BLaER1 (cell line): ENCODE results near the gene DBI.
"Not testable (repeated sequence)": the region's sequence is repeated elsewhere in the genome, so short reads cannot be mapped to it uniquely, and the experiment has no call there.

Experiments used
- H3K27ac ChIP-seq: shearing (Covaris generic); formaldehyde crosslinking; 2 replicates; pipeline ENCODE4 v1.8.1; 2022
- H3K27me3 ChIP-seq: shearing (Covaris generic); formaldehyde crosslinking; 2 replicates; pipeline ENCODE4 v1.8.1; 2022
- H3K36me3 ChIP-seq: shearing (Covaris generic); formaldehyde crosslinking; 2 replicates; pipeline ENCODE4 v1.8.1; 2022
- H3K4me1 ChIP-seq: shearing (Covaris generic); formaldehyde crosslinking; 2 replicates; pipeline ENCODE4 v1.8.1; 2022
- H3K4me2 ChIP-seq: shearing (Covaris generic); formaldehyde crosslinking; 2 replicates; pipeline ENCODE4 v1.8.1; 2022
- H3K4me3 ChIP-seq: shearing (Covaris generic); formaldehyde crosslinking; 2 replicates; pipeline ENCODE4 v1.8.1; 2022
- H3K9ac ChIP-seq: shearing (Covaris generic); formaldehyde crosslinking; 2 replicates; pipeline ENCODE4 v1.8.1; 2022
- H3K9me3 ChIP-seq: shearing (Covaris generic); formaldehyde crosslinking; 2 replicates; pipeline ENCODE4 v1.8.1; 2022
- H4K20me1 ChIP-seq: shearing (Covaris generic); formaldehyde crosslinking; 2 replicates; pipeline ENCODE4 v1.8.1; 2022
- Cebpa-rat ChIP-seq: shearing (Covaris generic); IDR thresholded peaks from 2 replicates; pipeline ENCODE4 v1.8.1; 2022

DBI gene

DNA sequence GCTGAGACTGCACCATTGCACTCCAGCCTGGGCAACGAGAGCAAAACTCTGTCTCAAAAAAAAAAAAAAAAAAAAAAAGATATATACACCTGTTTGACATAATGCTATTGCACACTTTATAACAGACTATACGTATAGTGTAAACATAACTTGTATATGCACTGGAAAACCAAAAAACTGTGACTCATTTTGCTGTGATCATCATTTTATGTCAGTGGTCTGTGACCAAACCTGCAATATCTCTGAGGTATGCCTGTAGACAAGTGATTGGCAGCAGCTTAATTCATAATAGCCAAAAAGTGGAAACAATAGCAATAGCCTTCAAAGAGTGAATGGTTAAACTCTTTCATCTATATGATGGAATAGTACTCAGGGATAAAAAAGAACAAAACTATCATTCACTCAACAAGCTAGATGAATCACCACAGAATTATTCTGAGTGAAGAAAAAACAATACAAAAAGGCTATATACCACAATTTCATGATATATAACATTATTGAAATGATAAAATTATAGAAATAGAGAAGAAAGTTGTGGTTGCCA, 6.3 kb upstream of the DBI start:
- H4K20me1 ChIP-seq, result no peaks in the 10 kb centered on the region
- no peak overlapping the region for H3K4me2 ChIP-seq
- H3K4me3 ChIP-seq, result no peak overlapping the region
- no peaks in the 10 kb centered on the region for H3K36me3 ChIP-seq
- no peak overlapping the region for H3K27ac ChIP-seq
- H3K9ac ChIP-seq, result no peak overlapping the region
- no peaks in the 10 kb centered on the region for H3K27me3 ChIP-seq
- TF ChIP-seq Cebpa-rat, result no peak
- peaks cover 50% of the 10 kb centered on the region for H3K4me1 ChIP-seq
- peaks cover 3% of the 10 kb centered on the region; the same call in 1 of the 2 replicates for H3K9me3 ChIP-seq

DNA sequence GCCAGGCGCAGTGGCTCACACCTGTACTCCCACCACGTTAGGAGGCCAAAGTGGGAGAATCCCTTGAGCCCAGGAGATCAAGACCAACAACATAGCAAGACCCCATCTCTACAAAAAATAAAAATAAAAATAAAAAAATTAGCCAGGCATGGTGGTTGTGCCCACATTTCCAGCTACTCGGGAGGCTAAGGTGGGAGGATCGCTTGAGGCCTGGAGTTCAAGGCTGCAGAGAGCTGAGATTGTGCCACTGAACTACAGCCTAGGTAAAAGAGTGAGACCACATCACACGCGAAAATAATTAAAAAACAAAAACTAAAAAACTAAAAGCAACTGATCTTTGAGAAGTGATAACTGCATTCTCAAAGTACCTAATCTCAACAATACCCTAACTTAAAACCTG, 2.0 kb upstream of the DBI start:
- Histone ChIP-seq H3K9me3 (no peaks in the 10 kb centered on the region), H3K4me3 (no peak overlapping the region), H4K20me1 (peaks cover 28% of the 10 kb centered on the region), H3K4me1 (peaks cover 59% of the 10 kb centered on the region), H3K9ac (no peak overlapping the region), H3K36me3 (peaks cover 19% of the 10 kb centered on the region), H3K27me3 (no peaks in the 10 kb centered on the region), H3K27ac (no peak overlapping the region), H3K4me2 (peak overlapping the region; percentile 95)
- no peak for TF ChIP-seq Cebpa-rat

DNA sequence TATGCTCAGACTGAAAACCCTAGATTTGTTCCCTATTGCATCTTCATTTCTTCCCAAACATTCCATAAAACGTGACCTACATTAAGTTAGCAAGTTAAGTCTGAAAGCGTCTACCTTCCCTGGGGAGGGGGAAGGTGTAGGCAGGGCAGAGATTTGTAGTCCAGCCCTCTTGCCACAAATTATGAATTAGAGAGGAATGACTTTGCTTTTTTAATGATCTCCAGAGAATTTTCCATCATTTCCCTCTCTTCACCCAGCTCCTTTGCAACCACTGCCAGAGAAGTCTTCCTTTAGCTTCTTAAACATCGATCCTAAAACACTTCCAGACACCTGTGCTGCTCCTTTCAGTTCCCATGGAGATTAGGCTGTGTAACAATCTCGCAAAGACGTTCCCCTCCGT, 1.3 kb upstream of the DBI start:
- Histone ChIP-seq H3K4me3 (peak overlapping the region; percentile 77), H3K9ac (peak overlapping the region; percentile 86), H3K4me2 (peak overlapping the region; percentile 95), H3K4me1 (peaks cover 65% of the 10 kb centered on the region), H3K9me3 (no peaks in the 10 kb centered on the region), H4K20me1 (peaks cover 35% of the 10 kb centered on the region), H3K27me3 (no peaks in the 10 kb centered on the region), H3K27ac (peak overlapping the region; percentile 91), H3K36me3 (peaks cover 26% of the 10 kb centered on the region)
- TF ChIP-seq Cebpa-rat, result no peak

DNA sequence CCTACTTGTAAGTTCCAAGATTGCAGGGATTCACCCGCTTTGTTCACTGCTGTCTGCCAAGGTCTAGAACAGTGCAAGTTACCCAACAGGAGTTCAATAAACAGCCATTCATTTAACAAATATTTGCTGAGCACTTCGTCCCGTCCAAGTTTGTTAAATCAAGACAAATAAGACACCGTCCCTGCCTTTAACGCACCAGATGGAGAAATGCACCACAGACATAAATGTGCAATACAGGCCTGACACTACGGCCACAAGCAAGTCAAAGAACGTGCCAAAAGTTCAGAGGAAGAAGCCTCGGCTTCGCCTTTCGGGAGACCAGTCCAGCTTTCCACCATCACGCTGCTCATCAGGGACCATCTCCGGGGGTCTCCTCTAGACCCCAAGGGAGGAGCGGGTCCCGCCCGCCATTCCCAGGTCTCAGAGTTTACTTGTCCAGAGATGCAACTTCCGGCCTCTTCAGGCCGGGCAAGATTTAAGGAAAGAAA, 572 bp upstream of the DBI start:
- Histone ChIP-seq H3K4me2 (peak overlapping the region; percentile 95), H3K27me3 (no peaks in the 10 kb centered on the region), H3K4me1 (peaks cover 73% of the 10 kb centered on the region), H3K27ac (peak overlapping the region; percentile 91), H3K9ac (peak overlapping the region; percentile 86), H3K9me3 (no peaks in the 10 kb centered on the region), H3K4me3 (peak overlapping the region; percentile 77), H3K36me3 (peaks cover 33% of the 10 kb centered on the region), H4K20me1 (peaks cover 42% of the 10 kb centered on the region)
- TF ChIP-seq Cebpa-rat, result no peak

DNA sequence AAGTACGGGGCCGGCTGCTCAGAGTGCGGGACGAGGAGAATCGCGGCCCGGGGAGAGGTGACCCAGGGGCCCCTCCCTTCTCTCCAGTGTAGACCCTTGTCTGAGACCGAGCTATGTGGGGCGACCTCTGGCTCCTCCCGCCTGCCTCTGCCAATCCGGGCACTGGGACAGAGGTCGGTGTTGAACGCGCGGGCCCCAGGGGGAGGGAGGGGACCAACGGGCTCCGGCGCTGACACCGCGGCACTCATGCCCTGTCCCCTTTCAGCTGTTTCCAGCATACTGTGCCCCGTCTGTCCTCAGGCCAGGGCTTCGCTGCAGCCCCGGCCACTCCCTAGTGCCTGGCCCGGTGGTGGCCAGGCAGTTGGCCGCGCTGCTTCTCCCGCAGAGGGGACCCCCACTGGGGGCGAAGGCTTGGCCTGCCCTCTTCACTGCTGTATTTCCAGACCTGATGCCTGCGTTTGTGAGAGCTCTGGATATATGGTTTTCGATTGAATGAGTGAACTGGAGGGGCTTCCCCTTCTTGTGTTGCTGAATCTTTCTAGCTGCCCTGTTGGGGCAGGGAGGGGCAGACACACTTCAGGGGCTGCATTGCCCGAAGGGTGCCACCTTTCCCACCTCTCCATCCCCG, 809 bp downstream of the DBI start:
- peaks cover 56% of the 10 kb centered on the region for H4K20me1 ChIP-seq

DNA sequence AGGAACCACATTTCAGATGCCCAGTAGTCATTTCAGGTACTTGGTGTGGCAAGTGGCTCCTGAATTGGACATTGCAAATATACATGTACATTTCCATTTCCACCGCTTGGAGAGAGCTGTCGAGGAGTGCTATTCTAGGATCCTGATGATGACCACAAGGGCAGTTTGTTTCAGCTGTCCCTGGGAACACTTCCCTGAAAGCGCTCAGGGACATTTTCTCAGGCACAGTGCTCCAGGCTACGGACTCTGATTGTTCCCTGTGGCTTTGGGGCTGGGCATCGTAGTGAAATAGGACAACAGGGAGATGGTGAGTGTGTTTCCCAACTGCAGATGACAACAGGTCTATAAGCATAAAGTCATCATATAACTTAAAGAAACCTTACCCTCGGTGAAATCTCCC, 3.1 kb downstream of the DBI start:
- Histone ChIP-seq H3K27ac (no peak overlapping the region), H3K9me3 (peaks cover 17% of the 10 kb centered on the region), H3K4me2 (peak overlapping the region; percentile 95), H3K9ac (no peak overlapping the region), H3K4me1 (peaks cover 79% of the 10 kb centered on the region), H4K20me1 (peaks cover 63% of the 10 kb centered on the region), H3K36me3 (peaks cover 70% of the 10 kb centered on the region), H3K27me3 (no peaks in the 10 kb centered on the region), H3K4me3 (no peak overlapping the region)
- no peak for TF ChIP-seq Cebpa-rat

More for the DNA sequence above, 809 bp downstream of the DBI start:
- peak overlapping the region; percentile 86 for H3K9ac ChIP-seq
- no peak for TF ChIP-seq Cebpa-rat
- no peaks in the 10 kb centered on the region for H3K27me3 ChIP-seq
- peak overlapping the region; percentile 91 for H3K27ac ChIP-seq
- H3K4me3 ChIP-seq, result peak overlapping the region; percentile 77
- peak overlapping the region; percentile 95 for H3K4me2 ChIP-seq
- H3K36me3 ChIP-seq, result peaks cover 47% of the 10 kb centered on the region
- peaks cover 74% of the 10 kb centered on the region for H3K4me1 ChIP-seq
- no peaks in the 10 kb centered on the region for H3K9me3 ChIP-seq

DNA sequence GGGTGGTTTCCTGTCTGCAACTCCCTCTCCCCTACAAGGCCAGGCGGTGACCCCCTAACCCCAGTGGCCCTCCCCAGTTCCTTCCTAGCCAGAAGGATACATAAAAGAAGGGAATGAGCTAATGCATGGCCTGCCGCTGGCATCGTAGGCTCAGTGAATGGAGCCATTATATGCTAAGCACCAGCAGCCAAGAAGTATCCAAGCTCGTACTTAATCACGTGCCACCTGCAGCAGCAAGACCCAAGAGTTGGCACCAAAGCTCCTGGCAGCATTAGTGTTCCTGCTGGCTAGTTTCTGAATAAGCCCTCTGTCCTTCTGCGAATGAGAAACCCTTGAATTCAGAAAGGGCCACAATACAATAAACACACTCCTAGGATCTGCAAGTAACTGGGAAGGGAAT, 4.3 kb downstream of the DBI start:
- Histone ChIP-seq H3K9ac (no peak overlapping the region), H3K4me1 (peaks cover 81% of the 10 kb centered on the region), H3K27me3 (no peaks in the 10 kb centered on the region), H3K4me3 (no peak overlapping the region), H3K9me3 (peaks cover 19% of the 10 kb centered on the region), H3K27ac (peak overlapping the region; percentile 66), H4K20me1 (peaks cover 63% of the 10 kb centered on the region), H3K36me3 (peaks cover 71% of the 10 kb centered on the region), H3K4me2 (peak overlapping the region; percentile 83)
- TF ChIP-seq Cebpa-rat, result no peak

DNA sequence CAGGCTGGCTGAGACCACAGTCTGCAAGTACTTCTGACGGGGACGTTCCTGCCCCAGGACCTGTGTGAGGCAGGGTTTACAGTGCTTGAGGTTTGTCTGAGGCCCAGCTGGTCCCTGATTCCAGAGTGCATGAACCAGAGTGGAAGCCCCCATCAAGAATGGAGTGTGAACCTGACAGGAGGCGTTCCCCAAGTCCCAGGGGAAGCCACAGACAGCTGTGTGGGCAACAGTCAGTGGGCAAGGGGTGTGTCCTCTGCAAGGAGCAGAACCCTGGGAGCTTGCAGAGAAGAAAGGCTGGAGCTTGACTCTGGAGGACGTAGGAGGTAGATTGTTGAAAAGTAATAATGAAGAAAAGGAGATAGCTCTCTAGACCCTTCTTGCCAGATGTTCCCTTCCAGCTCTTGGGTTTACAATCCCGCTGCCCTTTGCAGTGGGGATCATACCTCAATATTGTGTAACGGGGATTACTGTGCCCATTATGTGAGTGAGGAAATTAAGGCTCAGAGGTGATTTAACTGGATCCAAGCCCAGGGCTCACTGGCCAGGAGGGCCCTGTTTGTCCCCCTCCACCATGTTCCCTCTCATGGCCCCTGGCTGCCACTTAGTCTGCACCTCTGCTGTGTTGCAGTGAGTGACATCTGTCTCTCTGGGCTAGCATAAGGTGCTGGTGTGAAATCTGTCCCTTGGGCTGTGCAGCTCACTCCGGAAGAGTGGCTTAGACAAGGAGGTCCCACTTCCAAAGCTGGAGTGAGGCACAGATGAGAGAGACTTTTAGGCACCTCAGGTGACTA, 6.2 kb downstream of the DBI start:
- peak overlapping the region; percentile 56; the same call in 1 of the 2 replicates for H3K9ac ChIP-seq
- H3K36me3 ChIP-seq, result peaks cover 69% of the 10 kb centered on the region
- H4K20me1 ChIP-seq, result peaks cover 54% of the 10 kb centered on the region
- H3K27me3 ChIP-seq, result no peaks in the 10 kb centered on the region
- peak overlapping the region; percentile 66 for H3K27ac ChIP-seq
- no peak for TF ChIP-seq Cebpa-rat
- H3K4me3 ChIP-seq, result peak overlapping the region; percentile 40
- H3K4me1 ChIP-seq, result peaks cover 96% of the 10 kb centered on the region
- peaks cover 19% of the 10 kb centered on the region for H3K9me3 ChIP-seq
- H3K4me2 ChIP-seq, result peak overlapping the region; percentile 83

DNA sequence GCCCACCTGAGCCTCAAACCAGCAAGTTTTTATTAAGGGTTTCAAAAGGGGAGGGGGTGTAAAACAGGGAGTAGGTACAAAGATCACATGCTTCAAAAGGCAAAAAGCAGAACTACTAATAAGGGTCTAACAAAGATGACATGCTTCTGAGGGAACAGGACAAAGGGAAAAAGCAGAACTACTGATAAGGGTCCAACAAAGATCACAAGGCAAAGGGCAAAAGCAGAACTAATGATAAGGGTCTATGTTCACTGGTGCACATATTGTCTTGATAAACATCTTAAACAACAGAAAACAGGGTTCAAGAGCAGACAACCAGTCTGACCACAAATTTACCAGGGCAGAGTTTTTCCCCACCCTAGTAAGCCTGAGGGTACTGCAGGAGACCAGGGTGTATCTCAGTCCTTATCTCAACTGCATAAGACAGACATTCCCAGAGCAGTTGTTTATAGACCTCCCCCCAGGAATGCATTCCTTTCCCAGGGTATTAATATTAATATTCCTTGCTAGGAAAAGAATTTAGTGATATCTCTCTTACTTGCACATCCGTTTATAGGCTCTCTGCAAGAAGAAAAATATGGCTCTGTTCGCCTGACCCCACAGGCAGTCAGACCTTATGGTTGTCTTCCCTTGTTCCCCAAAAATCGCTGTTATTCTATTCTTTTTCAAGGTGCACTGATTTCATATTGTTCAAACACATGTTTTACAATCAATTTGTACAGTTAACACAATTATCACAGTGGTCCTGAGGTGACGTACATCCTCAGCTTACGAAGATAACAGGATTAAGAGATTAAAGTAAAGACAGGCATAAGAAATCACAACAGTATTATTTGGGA, 7.3 kb downstream of the DBI start:
- H3K4me3 ChIP-seq, H3K9ac ChIP-seq, H3K27me3 ChIP-seq: not testable (repeated sequence)
- Histone ChIP-seq H3K4me1 (peaks cover 96% of the 10 kb centered on the region), H3K27ac (peak overlapping the region; percentile 25), H3K4me2 (peak overlapping the region; percentile 83; the same call in 1 of the 2 replicates), H3K9me3 (peaks cover 19% of the 10 kb centered on the region), H3K36me3 (peaks cover 58% of the 10 kb centered on the region), H4K20me1 (peaks cover 42% of the 10 kb centered on the region)

DNA sequence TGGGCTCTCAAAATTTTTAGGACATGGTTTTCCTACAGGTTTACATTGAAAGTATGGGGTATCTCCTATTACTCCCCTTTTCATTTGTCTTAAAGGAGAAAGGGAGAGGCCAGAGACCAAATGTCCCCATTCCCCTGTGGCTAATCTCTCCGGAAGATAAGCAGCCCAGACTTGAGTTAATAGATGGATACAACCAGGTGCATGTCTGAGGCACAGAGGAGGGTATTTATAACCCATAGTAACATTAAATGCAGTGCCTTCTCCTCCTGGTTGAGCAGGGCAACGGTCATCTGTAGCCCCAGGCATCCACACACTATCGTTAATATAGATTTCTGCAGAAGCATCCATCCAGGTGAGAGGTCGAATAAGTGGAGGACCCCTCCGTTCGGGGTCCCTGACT, 9.6 kb downstream of the DBI start:
- Histone ChIP-seq H3K4me2 (peak overlapping the region; percentile 89), H3K4me1 (peaks cover 85% of the 10 kb centered on the region)
- H3K27me3 ChIP-seq, result not testable (repeated sequence)

More for the DNA sequence above, 9.6 kb downstream of the DBI start:
- peaks cover 35% of the 10 kb centered on the region for H3K36me3 ChIP-seq
- H3K27ac ChIP-seq, result peak overlapping the region; percentile 77
- peaks cover 19% of the 10 kb centered on the region for H4K20me1 ChIP-seq
- peak overlapping the region; percentile 39; the same call in 1 of the 2 replicates for H3K9ac ChIP-seq
- H3K4me3 ChIP-seq, result 0 out of 2 replicates have a peak overlapping the region, but pooled peaks have one; percentile 45
- peaks cover 19% of the 10 kb centered on the region for H3K9me3 ChIP-seq
